ENCODE data around the gene PTBP3.

DNA sequence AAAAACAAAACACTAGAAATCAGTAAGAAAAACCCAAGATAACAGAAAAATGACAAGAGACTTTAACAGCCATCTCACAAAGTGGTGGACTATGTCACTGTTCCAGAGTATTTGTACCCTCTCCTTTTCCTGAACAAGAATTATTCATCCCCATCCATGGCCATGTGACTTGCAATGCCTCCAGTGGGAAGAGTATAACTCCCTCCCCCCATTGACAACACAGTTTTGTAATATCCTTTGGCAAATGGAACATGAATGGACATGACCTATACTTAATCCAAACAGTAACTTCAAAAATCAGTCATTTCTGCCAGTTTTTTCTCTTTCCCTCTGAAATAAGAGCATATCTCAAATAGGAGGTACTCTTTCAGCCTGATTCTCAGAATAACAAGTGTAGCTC lies 33.9 kb downstream of the PTBP3 start:
- TF ChIP-seq CTCF (IDR thresholded peaks at IDR 0.05) (no peak), POLR2A (IDR thresholded peaks at IDR 0.05) (no peak)
